ENCODE results near the gene CAP2.
"Not testable (repeated sequence)": the region's sequence is repeated elsewhere in the genome, so short reads cannot be mapped to it uniquely, and the experiment has no call there.

The CAP2 gene

DNA sequence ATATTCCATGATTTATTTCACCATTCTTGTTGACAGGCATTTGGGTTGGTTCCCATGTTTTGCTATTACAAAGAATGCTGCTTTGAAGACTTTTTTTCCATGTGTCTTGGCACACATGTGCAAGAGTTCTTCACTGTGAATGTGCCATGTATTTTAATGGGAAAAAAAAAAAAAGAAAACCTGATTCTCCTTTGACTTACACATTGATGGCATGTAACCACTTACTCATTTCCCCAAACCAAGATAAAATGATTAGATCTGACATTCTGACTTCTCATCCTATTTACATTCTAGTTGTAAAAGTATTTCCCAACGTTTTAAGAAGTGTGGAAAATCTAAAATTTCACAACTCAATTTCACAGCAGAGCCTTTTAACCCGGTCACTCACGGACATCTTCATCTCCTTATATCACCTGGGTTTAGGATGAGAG is 4.4 kb downstream of the CAP2 start:
- no peak for DNase-seq

DNA sequence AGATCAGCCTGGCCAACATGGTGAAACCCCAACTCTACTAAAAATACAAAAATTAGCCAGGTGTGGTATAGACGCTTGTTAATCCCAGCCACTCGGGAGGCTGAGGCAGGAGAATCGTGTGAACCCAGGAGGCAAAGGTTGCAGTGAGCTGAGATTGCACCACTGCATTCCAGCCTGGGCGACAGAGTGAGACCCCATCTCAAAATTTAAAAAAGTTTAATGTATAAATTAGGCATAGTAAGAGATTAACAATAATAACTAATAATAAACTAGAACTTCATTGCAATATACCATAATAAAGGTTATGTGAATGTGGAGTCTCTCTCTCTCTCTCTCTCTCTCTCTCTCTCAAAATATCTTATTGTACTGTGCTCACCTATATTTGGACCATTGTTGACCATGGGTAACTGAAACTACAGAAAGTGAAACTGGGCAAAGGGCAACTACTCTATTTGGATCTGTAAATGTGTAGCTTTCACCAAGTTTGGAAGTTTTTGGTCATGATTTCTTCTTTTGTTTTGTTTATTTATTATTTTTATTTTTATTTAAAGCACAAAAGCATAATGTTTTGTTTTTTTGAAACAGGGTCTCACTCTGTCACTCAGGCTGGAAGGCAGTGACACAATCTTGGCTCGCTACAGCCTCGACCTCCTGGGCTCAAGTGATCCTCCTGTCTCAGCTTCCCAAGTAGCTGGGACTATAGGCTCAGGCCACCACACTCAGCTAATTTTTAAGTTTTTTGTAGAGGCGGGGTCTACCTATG is 12.0 kb downstream of the CAP2 start:
- DNase-seq, result not testable (repeated sequence)

DNA sequence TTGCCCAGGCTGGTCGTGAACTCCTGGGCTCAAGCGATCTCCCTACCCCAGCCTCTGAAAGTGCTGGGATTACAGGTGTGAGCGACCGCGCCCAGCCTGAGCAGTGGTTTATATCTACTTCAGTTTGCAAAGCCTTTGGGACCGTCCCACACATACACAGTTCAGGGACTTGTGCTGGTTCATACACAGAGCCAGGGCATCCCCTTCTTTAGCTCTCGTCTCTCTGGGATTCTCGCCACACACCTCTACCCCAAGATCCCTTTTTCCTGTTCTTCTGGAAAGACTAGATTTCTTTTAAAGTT is 12.5 kb downstream of the CAP2 start:
- DNase-seq, result no peak

DNA sequence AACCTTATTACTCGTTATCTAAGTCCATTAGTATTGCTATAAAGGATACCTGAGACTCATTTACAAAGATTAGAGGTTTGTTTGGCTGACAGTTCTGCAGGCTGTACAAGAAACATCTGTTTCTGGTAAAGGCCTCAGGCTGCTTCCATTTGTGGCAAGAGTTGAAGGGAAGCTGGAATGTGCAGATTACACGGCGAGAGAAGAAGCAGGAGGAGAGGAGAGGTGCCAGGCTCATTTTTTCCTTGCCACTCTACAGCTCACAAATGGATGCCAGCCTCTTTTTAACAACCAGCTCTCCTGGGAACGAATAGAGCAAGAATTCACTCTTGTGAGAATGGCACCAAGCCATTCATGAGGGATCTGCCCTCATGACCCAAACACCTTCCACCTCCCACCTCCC is 14.7 kb downstream of the CAP2 start:
- no peak for DNase-seq

DNA sequence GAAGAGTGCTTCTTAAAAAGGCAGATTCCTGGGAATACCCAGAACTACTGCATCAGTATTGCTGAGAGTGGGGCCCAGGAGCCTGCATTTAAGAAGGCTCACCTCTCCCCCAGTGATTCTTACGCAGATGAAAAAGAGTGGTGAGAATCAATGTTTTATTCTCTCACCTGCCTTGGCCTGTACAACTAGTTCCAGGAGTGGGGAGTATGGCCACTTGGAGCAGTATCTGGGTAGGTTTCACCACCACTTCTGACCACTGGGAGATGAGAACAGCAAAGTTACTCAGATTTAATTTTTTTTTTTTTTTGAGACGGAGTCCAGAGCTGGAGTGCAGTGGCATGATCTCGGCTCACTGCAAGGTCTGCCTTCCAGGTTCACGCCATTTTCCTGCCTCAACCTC is 16.9 kb downstream of the CAP2 start:
- DNase-seq, result no peak

DNA sequence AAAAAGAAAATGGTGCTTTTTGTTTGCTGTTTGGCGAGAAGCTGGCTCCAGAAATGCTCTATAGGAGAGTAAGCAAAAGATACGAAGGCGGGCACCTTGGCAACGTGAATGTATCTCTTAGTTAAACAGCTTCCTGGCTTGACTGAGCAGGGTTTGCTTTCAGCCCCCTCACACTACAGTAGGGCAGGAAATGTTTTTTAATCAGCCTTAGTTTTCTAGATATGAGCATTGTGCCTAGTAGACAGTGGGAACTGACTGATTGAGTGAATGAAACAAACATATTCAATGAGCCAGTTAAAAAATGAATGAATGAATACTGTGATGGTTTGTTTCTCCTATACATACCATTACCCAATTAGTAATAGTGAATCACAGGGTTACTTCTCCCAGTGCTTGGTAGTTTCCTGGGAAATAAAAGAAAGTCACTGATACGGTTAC is 19.9 kb downstream of the CAP2 start:
- DNase-seq, result no peak

DNA sequence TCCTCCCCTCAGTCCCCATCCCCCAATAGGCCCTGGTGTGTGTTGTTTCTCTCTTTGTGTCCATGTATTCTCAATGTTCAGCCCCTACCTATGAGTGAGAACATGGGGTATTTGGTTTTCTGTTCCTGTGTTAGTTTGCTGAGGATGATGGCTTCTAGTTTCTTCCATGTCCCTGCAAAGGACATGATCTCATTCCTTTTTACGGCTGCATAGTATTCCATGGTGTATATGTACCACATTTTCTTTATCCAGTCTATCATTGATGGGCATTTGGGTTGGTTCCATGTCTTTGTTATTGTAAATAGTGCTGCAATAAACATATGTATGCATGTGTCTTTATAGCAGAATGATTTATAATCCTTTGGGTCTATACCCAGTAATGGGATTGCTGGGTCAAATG is 21.0 kb downstream of the CAP2 start:
- not testable (repeated sequence) for DNase-seq

DNA sequence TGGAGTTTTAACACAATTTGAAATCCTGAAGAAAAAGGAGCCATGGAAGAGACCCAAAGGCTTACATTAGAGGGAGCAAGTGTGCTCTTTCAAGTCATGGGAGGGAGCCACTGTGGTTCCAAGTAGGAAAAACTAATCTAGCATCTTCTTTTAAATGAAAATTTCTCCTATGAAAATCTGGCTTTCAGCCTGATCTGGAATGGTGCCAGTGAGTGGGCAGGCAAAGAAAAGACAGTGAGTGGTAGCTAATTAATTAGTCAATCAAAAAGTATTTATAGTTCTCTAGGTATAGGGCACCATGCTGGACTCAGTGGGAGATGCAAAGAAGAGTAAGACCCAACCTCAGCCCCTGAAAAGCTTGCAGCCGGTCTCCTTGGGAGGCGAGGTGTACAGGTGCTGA is 21.9 kb downstream of the CAP2 start:
- no peak for DNase-seq

DNA sequence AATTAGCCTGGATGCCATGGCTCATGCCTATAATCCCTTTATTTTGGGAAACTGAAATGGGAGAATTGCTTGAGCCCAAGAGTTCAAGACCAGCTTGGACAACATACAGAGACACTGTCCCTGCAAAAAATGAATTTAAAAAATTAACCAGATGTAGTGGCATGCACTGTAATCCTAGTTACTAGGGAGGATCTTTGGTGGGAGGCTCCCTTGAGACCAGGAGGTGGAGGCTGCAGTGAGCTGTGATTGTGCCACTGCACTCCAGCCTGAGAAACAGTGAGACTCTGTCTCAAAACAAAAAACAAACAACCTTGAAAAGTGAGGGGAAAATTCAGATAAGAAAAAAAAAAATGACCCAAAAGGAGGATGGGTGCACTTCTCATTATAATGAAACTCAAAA is 23.4 kb downstream of the CAP2 start:
- DNase-seq, result no peak

DNA sequence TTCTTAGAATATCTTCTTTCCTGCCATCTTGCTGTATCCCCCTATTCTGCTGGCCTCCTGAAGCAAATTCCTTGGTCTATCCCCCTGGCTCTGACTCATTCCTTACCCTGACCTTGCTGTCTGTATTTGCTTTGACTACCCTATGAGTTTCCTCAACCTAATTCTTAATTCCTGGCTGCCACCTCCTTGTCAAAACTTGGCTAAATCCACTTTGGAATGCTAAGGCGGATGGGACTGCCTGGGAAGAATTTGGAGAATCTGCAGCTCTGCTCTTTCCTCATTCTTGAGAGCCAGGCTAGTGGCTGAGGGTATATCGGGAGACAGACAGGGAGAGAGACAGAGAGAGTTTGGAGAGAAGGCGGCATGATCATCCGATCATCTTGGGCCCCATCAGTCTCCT is 24.4 kb downstream of the CAP2 start:
- no peak for DNase-seq

DNA sequence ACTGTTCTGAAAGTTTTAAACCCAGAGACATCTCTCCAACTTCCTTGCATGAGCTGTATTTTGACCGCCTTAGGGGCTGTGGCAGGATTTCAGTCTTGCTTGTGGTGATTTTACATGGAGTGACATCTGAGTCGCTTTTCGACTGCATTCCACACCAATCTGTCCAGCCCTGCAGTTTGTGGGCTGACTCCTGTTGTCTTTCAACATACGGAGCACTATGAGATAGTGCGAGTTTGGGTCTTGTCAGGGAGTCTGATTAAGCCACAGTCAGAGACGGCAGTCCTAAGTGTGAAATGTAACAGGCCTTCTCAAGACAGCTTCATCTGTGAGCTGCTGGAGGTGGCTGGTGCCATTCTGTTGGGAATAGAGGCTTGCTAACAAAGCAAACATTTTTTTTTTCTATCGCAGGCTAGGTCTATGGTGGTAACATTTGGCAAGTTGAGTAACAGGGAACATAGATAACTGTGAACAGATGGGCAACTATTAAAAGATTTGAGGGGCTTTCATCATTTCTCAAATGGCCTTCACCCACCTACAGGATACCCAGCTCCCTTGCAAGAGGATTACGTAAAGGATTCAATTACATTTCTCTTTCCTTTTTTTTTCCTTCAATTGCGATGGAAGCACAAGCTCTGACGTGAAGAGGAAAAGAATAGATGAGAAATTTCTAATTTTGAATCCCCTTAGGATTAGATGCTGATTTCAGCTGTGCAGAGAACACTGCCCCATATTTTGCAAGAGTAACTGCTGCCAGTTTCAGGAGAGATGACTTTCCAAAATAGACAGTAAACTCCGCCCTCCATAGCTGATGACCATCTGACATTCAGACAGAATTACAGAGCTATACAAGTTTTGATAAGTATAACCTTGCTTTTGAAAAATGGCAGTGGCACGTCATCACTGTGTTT is 25.1 kb downstream of the CAP2 start:
- no peak for DNase-seq

DNA sequence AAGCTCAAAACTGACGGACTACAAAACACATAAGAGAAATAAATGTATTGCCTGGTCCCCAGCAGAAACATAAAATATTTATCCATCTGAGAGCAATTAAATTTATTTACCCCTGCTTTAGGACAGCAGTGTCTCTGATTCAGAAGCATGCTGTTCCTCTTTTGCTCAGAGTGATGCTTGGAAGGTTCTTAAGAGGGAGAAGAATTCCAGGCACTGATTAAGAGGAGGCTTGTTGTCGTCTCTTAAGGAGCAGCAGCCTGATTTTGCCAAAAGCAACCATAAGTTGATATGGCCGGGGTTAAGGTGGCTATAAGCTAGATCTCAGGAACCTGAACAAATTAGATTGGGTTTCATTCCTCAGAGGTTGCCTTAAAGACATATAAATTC is 25.8 kb downstream of the CAP2 start:
- no peak for DNase-seq

DNA sequence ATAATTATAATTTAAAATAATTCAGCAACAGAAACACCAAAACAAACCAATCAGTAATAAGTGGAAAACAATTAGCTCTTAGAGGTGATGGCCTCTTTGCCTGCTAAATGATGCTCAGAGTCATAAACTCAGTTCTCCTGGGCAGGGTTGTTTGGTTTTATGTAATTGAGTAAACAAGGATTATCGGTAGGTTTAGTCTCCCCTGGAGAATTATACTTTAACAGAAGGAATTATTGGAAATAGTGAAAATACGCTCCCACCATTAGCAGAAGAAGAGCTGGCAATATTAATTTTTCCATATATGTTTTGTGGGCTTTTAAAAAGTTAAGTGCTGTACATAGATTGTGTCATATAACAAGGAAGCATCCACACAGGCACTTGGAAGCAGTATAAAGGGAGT is 27.0 kb downstream of the CAP2 start:
- no peak for DNase-seq

DNA sequence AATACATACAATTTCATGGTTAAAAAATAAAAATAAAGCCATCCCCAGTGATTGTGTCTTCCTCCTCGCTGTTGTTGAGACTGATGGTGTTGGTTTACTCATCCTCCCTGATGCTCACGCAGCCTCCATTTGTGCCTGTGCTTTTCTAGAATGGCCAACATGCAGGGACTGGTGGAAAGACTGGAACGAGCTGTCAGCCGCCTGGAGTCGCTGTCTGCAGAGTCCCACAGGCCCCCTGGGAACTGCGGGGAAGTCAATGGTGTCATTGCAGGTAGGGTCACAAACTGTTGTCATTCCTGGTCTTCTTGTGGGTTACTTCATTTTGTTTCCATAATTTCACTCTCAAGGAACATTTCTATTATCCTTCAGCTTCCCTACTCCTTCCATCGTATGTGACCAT is 28.0 kb downstream of the CAP2 start:
- DNase-seq, result no peak

DNA sequence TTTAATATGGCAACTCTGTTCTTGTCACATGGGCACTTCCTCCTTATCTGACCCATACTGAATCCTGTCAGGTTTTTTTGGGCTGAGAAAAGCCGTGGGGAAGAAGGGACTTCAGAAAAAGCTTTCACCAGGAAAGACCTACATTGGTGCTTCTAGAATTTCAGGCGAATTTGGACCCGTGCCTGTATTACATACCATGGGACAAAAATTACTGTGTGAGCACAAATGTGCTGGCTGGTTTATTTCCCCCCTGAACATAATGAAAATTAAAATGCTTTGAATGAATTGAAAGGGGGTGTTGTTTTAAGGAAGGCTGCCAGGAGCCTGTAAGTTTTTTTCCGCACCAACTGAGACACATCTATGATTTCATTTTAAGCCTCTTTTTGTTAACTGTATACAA is 29.6 kb downstream of the CAP2 start:
- no peak for DNase-seq

DNA sequence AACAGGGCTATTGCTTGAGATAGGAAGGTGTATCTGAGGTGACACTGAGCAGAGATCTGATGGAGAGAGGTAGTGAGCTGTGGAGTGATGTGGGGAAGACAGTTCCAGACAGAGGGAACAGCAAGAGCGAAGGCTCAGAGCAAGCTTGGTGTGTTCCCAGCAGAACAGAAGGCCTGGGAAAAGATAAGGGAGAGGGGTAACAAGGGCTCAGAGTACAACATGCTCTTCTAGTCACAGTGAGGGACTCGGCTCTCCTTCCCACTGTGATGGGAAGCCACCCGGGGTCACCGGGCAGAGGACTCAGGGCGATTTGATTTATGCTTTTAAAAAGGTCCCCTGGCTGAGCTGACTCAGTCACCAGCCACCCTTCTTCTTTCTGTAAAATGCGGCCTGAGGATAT is 33.7 kb downstream of the CAP2 start:
- DNase-seq, result no peak

DNA sequence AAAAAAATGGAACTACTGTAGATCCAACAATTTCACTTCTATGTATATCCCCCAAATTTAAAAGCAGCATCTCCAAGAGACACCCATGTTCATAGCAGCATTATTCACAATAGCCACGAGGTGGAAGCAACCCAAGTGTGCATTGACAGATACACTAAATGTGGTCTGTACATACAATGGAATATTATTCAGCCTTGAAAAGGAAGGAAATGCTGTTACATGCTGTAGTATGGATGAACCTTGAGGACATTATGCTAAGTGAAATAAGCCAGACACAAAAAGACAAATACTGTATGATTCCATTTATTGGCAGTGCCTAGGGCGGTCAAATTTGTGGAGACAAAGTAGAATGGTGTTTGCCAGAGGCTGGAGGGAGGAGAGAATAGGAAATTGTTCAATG is 34.2 kb downstream of the CAP2 start:
- no peak for DNase-seq

DNA sequence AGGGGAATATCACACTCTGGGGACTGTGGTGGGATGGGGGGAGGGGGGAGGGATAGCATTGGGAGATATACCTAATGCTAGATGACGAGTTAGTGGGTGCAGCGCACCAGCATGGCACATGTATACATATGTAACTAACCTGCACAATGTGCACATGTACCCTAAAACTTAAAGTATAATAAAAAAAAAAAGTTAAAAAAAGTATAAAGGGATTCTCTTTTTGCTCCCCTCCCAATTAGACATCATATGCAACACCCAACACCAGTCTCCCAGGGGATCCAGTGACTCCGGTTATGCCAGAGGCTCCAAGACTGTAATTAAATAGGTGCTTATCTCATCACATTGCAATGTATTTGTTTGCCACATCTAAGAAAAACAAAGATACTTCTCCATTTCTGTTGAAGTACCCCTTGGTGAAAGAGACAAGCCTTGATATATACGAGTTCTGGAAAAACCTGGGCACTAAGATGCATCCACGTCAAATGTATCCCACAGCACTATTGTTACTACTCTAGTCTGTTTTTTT is 35.3 kb downstream of the CAP2 start:
- not testable (repeated sequence) for DNase-seq

DNA sequence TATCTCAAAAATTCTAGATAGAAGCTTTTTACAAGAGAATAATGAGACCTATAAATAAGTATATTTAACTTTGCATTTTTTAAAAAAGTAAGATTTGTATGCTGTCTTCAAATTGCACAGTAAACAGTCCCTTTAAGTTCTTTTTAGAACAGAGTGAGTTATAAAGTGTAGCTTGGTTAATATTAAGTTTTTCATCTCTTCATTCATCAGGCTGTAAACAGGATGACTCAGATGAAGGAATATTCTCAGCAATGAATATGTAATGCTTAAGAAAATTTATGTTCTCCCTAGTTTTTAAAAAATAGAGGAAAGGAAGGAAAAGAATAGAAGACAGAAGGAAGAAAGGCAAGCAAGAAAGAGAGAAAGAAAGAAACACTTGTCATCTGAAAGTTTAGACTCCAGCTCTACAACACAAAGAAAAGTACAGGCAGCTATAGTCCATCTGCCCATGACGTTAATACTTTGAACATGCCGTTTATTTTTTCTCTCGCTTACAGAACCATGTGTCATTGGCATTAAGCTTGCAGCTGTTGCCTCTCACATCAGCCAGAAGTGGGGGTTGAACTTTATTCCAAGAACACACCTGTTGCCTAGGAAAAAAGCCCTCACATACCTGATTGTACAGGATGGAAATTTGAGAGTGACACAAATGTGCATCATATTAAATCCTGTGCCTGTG is 36.1 kb downstream of the CAP2 start:
- no peak for DNase-seq

DNA sequence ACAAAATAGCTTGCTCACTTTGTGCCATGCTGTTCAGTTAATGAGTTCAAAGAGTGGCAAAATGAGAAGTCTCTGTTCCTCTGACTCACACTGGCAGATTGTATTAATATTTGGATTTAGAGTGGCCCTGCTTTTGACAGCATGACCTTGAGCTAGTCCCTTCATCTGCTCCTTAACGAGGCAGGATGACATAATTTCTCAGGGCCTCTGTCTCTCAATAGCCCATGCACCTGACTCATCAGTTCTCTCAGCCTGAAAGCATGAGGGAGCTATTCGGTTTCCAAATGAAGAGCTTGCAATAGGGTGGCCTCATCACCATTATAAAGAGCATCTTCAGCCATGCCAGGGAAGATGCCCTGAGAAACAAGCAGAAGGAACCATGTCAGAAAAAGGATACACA is 38.2 kb downstream of the CAP2 start:
- no peak for DNase-seq

DNA sequence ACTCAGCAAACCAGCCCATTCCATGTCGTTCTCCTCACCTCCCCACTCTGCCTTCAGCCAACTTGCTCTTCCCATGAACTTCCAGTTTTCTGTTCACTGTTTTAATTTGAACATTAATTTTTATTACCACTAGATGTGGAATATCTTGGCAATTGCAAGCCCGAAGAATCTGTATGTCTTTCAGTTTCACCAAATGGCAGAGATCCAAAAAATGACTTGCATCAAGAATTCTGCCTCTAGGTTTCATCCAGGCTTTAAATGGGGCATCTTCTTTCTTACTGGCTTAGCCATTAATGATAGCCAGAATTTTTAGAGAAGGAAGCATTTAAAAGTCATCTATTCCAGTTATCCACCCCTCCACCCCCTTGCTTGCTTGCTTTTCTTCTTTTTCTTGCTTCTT is 39.0 kb downstream of the CAP2 start:
- no peak for DNase-seq

DNA sequence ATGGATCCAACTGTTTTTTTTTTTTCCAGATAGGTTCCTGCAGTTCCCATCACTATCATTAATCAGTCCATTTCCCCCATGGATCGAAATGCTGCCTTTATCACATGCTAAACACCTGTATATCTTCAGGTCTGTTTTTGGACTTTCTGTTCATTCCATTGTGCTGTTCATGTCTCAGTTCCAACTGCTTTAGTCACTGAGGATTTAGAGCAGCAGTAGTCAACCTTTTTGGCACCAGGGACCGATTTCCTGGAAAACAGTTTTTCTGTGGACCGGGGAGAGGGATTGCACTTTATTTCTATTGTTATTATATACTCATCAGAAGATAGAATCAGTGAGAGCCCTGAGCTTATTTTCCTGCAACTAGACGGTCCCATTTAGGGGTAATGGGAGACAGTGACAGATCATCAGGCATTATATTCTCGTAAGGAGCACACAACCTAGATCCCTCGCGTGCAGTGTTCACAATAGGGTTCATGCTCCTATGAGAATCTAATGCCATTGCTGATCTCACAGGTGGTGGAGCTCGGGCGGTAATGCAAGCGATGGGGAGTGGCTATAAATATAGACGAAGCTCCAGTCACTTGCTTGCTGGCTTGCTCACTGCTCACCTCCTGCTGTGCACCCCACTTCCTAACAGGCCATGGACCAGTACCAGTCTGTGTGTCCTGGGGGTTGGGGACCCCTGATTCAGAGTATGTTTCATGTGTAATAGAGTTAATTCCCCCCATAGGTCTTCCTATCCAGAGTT is 46.0 kb downstream of the CAP2 start:
- DNase-seq, result no peak

DNA sequence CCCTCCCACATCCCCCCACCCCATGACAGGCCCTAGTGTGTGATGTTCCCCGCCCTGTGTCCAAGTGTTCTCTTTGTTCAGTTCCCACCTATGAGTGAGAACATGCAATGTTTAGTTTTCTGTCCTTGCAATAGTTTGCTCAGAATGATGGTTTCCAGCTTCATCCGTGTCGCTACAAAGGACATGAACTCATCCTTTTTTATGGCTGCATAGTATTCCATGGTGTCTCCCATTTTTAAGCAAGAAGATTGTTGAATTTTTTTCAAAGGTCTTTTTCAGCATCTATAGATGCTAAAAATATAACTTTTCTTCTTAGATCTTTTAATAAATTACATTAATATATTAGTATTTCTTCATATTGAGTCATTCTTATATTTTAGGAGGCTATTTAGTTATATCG is 47.4 kb downstream of the CAP2 start:
- DNase-seq, result not testable (repeated sequence)

Data from activated CD4-positive, alpha-beta T cell treated with anti-CD3 and anti-CD28 coated beads for 4 hours (primary cell).